ENCODE results near the gene ELMO1. TPM values are rescaled to one million over a fixed set of nuclear protein-coding genes. Genes with fewer than 3 reads are reported as not detected.

The ELMO1 gene
- total and polyA plus RNA-seq, 2 of the 13 experiments (the other 11 are each of a cell fraction or from before 2014, with no cell fraction given) = 0.11 to 0.17 TPM

- H3K79me2 ChIP-seq (ENCODE audit: insufficient read depth, low read length) = no peaks in the 10 kb centered on the region
- 10% methylated on average over 4 of the region's 4 CpGs for WGBS (ENCODE audit: low lambda C conversion rate)
- no peak overlapping the region for H3K27ac ChIP-seq (ENCODE audit: extremely low read length, insufficient read depth, low read length)
- DNase-seq (ENCODE audit: low spot score) = no peak
- ATAC-seq = no peak
- in situ Hi-C loops (cut with HindIII; ENCODE audit: extremely low pct_ligation_motif_present, low pct_unique_long_range_greater_than_20kb) (no loop called here), intact Hi-C loops (cut with micrococcal nuclease; ENCODE audit: unreplicated experiment) (no loop called here)
- ChIA-PET POLR2A (no interaction called here), CTCF (ENCODE audit: low intra/inter-chr PET ratio, low total read pairs) (no interaction called here)
- H3K36me3 ChIP-seq (replicated peaks in 1 of 2; ENCODE audit: control insufficient read depth in 1 of 2, insufficient read depth in 2 of 2, low read length in 2 of 2) = no peaks in the 10 kb centered on the region
- 0 out of 5 replicates have a peak, but pooled peaks cover 0 to 8% of the 10 kb centered on the region in 2 experiments for H3K27me3 ChIP-seq (ENCODE audit: control insufficient read depth in 1 of 2, insufficient read depth in 2 of 2, low read length in 2 of 2)
- H2AFZ ChIP-seq (ENCODE audit: low read length) = no peak overlapping the region
- no peak overlapping the region for H3K9ac ChIP-seq (ENCODE audit: insufficient read depth, low read depth, low read length)
- H3K4me3 ChIP-seq (replicated peaks in 1 of 3; ENCODE audit: insufficient read depth in 1 of 3, low read depth in 2 of 3, low read length in 3 of 3) = no peak overlapping the region
- H3K9me3 ChIP-seq (ENCODE audit: low read length) = peaks cover 9% of the 10 kb centered on the region
- H3K4me1 ChIP-seq (ENCODE audit: insufficient read depth, low read length) = no peaks in the 10 kb centered on the region; the same call in 1 of the 2 replicates
- TF ChIP-seq HNF4G (IDR thresholded peaks at IDR 0.05; ENCODE audit: borderline replicate concordance, low read depth, low read length) (no peak), HNF4G (CRISPR knock-in tag; IDR thresholded peaks at IDR 0.05; ENCODE audit: borderline replicate concordance, low read depth) (no peak), SNAPC2 (CRISPR knock-in tag; IDR thresholded peaks at IDR 0.05) (no peak), HIVEP1 (CRISPR knock-in tag; IDR thresholded peaks at IDR 0.05) (no peak), KDM5B (CRISPR knock-in tag; IDR thresholded peaks at IDR 0.05; ENCODE audit: borderline replicate concordance) (no peak), HOXA5 (CRISPR knock-in tag; IDR thresholded peaks at IDR 0.05) (no peak), ZFP62 (CRISPR knock-in tag; IDR thresholded peaks at IDR 0.05) (no peak), ZNF670 (CRISPR knock-in tag; IDR thresholded peaks at IDR 0.05; ENCODE audit: borderline replicate concordance) (no peak), PHF5A (CRISPR knock-in tag; IDR thresholded peaks at IDR 0.05; ENCODE audit: low read depth, unreplicated experiment) (no peak), ZC3H4 (CRISPR knock-in tag; IDR thresholded peaks at IDR 0.05; ENCODE audit: borderline replicate concordance) (no peak), ZFP91 (CRISPR knock-in tag; IDR thresholded peaks at IDR 0.05; ENCODE audit: borderline replicate concordance) (no peak)
- no peaks in the 10 kb centered on the region for H4K20me1 ChIP-seq (ENCODE audit: insufficient read depth, low read length)
- no peak for FAIRE-seq
- BruUV-seq (replicated peaks) = no TSS peak
- no peak overlapping the region for H3K4me2 ChIP-seq (ENCODE audit: low read depth, low read length)
Measured at GRCh38 chr7:36847946-36848345, 600.7 kb downstream of the ELMO1 start.

All from HepG2 (cell line).